Activated T-helper 17 cell treated with anti-CD3 and anti-CD28 coated beads, Interleukin-2, amount 50 U/mL, for 72 hours (primary cell): ENCODE results near the gene ENOX1. TPM values are rescaled to one million over a fixed set of nuclear protein-coding genes. Genes with fewer than 3 reads are reported as not detected.

ENCODE experiments used
- ATAC-seq: fragments of 150-1000 bp; cut with Tn5 transposase; replicated peaks from 2 replicates; pipeline ENCODE4 v1.10.0; 2021; ENCODE audit warnings: mild to moderate bottlenecking, moderate library complexity
- H3K27ac Mint-ChIP-seq: one replicate; pipeline ENCODE4 v1.8.0; 2022; ENCODE audit warnings: mixed read lengths
- H3K27me3 Mint-ChIP-seq: one replicate; pipeline ENCODE4 v1.8.0; 2022; ENCODE audit warnings: mixed read lengths
- H3K36me3 Mint-ChIP-seq: one replicate; pipeline ENCODE4 v1.8.0; 2022; ENCODE audit warnings: low read depth, mild to moderate bottlenecking, mixed read lengths
- H3K4me1 Mint-ChIP-seq: one replicate; pipeline ENCODE4 v1.8.0; 2022; ENCODE audit warnings: mixed read lengths
- H3K4me3 Mint-ChIP-seq: one replicate; pipeline ENCODE4 v1.8.0; 2022; ENCODE audit warnings: mild to moderate bottlenecking, mixed read lengths
- H3K9me3 Mint-ChIP-seq: one replicate; pipeline ENCODE4 v1.8.0; 2022; ENCODE audit warnings: mixed read lengths
- total RNA-seq, 2 donors: library from RNA; stranded (reverse); gene quantifications; one replicate each; pipeline ENCODE4 v1.2.3, GENCODE V29; 2022

Gene ENOX1
- total RNA-seq, 2 donors from 2014 or later, result 1.7 TPM; not detected in 1

DNA sequence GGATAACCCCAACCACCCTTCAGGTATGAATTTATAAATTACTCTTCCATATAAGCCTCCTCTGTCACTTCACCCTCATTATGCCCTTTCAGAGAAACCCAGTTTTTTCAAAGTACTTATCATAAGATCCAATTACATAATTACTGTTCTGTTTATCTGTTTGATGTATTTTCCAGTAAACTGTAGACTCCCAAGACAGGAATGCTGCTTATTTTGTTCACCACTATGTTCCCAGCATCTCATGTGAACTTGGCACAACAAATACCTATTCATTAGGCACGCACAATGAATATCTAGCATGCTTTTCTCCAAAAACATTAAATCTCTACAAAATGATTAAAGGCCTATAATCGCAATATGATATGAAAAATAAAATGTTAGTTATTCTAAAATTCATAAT is 13.2 kb downstream of the ENOX1 start:
- H3K4me1 Mint-ChIP-seq, result no peaks in the 10 kb centered on the region
- H3K36me3 Mint-ChIP-seq, result no peaks in the 10 kb centered on the region
- no peak for ATAC-seq
- H3K9me3 Mint-ChIP-seq, result no peaks in the 10 kb centered on the region
- no peak overlapping the region for H3K27ac Mint-ChIP-seq
- no peak overlapping the region for H3K4me3 Mint-ChIP-seq
- H3K27me3 Mint-ChIP-seq, result peaks cover 19% of the 10 kb centered on the region

DNA sequence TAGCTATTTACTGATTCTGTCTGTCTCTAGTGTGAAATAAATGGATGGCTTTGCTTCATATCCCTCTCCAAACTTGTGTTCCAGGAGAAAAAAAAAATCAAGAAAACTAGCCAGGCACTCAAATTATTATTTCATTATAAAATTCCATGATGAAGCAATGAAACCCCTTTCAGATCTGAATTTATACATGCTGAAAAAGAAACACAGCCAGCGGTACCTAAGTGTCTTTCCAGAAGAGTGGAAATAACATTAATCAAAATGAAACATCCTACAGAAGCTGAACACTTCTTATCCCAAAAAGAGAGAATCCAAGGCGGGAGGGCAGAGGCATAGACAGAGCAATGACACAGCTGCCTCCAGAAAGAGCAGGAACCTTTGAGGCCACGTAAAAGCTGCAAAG is 15.9 kb downstream of the ENOX1 start:
- Mint-ChIP-seq H3K27me3 (peaks cover 11% of the 10 kb centered on the region), H3K4me1 (no peaks in the 10 kb centered on the region), H3K9me3 (no peaks in the 10 kb centered on the region), H3K4me3 (no peak overlapping the region), H3K27ac (no peak overlapping the region), H3K36me3 (no peaks in the 10 kb centered on the region)
- no peak for ATAC-seq

DNA sequence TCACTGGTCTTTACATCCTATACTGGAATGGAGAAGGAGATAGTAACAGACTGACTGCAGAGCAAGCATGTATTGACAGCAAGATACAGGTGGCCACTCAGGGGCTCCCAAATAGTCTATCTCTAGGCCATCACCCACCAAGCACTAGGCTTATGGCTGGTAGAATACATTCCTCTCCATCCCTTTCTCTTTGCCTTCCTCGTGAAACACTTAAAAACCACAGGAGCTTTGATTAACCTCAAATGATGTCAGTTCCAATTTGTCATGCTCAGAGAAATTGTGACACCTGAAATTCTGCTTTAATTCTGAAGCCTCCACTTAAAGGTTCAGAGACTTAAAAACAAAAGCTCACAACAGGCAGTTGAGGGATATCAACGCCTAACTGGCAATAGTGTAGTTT is 17.2 kb downstream of the ENOX1 start:
- no peak for ATAC-seq
- Mint-ChIP-seq H3K27me3 (peaks cover 14% of the 10 kb centered on the region), H3K4me1 (no peaks in the 10 kb centered on the region), H3K9me3 (no peaks in the 10 kb centered on the region), H3K27ac (no peak overlapping the region), H3K36me3 (no peaks in the 10 kb centered on the region), H3K4me3 (no peak overlapping the region)

DNA sequence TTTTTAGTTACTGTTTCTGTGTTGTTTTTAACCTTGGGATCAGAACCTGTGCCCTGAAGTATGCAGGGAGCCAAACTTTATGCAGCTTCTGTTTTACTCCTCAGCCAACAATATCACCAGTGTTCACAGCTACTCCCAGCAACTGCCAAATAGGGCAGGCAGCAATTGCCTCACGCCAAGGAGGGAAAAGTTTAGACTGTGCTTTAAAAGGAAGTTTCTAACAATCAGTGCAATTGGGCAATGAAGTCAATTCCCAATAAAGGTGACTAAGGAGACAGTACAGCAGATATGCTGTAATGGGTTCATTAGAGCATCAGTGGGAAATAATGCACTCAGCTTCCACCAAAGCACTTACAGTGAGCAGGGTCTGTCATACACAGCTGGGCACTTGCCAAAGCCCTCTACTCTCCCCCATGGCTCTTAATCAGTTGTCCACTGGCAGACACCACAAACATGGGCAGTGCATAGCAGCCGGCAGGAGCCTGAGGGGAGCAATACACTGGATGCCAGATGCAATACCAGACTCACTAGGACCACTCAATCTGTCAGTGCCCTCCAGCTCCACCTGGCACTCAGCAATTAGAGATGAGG is 19.3 kb downstream of the ENOX1 start:
- H3K4me3 Mint-ChIP-seq, result no peak overlapping the region
- H3K27ac Mint-ChIP-seq, result no peak overlapping the region
- H3K36me3 Mint-ChIP-seq, result no peaks in the 10 kb centered on the region
- peaks cover 13% of the 10 kb centered on the region for H3K27me3 Mint-ChIP-seq
- H3K9me3 Mint-ChIP-seq, result no peaks in the 10 kb centered on the region
- ATAC-seq, result no peak
- no peaks in the 10 kb centered on the region for H3K4me1 Mint-ChIP-seq

DNA sequence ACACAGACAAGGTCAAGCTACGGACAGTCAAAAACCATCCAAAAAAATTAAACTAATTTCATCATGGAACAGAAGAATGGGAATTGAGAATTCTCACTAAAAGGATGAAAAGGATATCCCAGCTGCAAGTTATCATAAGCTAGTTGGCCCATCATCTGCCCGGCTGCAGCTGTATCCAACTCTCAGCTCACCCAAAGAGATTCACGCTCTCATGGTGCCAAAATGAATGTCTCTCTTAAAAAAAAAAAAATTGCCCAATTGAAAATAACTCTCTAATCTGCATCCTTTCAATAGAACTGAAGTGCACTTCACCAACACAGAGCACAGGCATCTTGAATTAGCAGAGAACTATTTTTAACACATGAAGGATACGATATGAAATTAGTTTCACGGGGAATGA is 20.0 kb downstream of the ENOX1 start:
- Mint-ChIP-seq H3K4me1 (no peaks in the 10 kb centered on the region), H3K36me3 (no peaks in the 10 kb centered on the region), H3K9me3 (no peaks in the 10 kb centered on the region), H3K27ac (no peak overlapping the region), H3K27me3 (peaks cover 17% of the 10 kb centered on the region), H3K4me3 (no peak overlapping the region)
- ATAC-seq, result no peak

DNA sequence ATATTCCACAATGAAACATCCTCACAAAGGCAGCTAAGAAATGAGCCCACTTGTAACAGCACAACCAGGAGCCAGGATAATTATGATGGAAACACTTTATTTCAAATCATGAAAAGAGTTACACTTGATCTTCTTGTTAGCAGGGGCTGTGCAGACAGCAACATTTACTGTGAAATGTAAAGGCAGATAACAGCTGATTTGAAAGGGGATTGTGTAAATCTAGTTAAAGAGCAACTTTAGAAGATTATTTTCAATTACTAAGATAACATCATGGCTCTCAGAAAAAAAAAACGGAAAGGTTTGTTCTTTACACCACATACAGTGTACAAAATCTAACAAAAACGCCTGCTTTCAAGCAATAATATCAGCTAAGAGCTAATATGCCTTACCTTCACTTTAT is 22.4 kb downstream of the ENOX1 start:
- H3K4me3 Mint-ChIP-seq, result no peak overlapping the region
- peaks cover 17% of the 10 kb centered on the region for H3K27me3 Mint-ChIP-seq

DNA sequence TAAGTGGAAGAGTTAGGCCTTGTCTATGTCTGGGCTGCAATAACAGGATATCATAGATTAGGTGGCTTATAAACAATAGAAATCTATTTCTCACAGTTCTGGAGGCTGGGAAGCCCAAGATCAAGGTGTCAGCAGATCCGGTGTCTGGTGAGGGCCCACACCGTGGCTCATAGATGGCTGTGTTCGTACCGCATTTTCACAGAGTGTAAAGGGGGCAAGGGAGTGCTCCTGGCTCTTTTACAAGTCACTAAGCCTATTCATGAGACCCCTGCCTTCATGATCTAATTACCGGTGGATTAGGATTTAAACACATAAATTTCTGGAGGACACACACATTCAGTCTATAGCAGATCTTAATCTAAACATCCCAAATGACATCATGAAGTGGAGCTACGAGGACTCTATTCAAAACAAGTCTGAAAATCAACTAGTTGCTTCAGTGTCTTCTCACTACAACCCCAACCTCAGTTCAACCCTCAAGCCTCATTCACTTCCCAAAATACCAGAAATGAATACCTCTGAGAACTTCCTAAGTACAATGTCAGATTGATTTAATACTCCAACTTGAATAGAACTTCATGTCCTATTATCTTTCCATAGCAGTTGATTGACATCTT is 23.5 kb downstream of the ENOX1 start:
- Mint-ChIP-seq H3K27me3 (peaks cover 17% of the 10 kb centered on the region), H3K4me3 (no peak overlapping the region), H3K36me3 (no peaks in the 10 kb centered on the region), H3K27ac (no peak overlapping the region), H3K4me1 (no peaks in the 10 kb centered on the region), H3K9me3 (no peaks in the 10 kb centered on the region)
- ATAC-seq, result no peak

More for the DNA sequence above, 22.4 kb downstream of the ENOX1 start:
- Mint-ChIP-seq H3K36me3 (no peaks in the 10 kb centered on the region), H3K4me1 (no peaks in the 10 kb centered on the region), H3K9me3 (no peaks in the 10 kb centered on the region), H3K27ac (no peak overlapping the region)
- ATAC-seq, result no peak

DNA sequence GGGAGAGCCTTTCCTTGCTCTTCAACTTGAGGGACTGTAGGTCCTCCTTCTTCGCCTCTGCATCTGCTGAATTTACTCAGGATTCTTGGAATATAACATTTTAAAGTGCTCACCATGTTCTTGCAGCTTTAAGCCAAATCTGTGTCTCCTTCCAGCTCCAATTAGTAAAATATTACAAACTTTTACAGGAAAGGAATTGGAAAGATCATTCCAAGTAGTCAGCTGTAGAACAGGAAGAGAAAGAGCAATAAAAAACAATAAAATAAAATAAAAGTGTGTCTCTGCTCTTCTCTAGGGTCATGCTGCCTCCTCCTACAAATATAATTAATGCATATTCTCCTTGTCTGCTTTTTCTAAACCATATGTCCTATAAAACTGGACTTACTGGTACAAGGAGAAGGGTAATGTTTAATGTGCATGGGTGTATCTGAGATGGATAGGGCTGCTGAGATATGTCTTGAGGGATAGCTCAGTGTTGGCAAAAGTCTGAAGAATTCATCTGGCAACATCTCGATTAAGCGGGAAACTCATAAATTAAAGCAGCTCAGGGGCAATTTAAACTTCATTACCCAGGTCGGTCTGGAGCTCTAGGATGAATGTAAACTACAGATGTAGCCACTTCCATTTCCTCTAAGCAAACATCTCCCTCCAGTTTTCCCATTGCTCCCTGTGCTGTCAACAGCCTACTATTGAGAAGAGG is 25.0 kb downstream of the ENOX1 start:
- Mint-ChIP-seq H3K4me3 (no peak overlapping the region), H3K9me3 (no peaks in the 10 kb centered on the region), H3K4me1 (no peaks in the 10 kb centered on the region), H3K36me3 (no peaks in the 10 kb centered on the region), H3K27me3 (peaks cover 14% of the 10 kb centered on the region), H3K27ac (no peak overlapping the region)
- no peak for ATAC-seq

DNA sequence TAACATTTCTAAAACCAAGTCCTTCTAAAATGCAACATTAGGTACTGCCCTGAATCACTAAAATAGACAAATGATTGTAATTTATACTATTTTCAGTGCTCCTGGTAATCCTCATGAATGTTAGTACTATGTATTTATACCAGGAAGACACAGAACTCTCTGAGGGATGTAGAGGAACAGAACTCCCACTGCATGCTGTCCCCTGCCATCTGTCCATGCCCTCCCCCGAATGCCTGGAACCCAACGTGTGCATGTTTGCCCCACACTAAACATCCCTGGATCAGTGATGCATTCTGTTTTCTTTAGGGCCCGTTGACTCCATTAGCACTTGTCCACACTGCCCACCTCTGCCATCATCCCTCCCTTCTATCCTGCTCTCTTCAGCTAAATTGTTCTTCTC is 26.5 kb downstream of the ENOX1 start:
- no peak overlapping the region for H3K27ac Mint-ChIP-seq
- no peaks in the 10 kb centered on the region for H3K36me3 Mint-ChIP-seq
- peaks cover 12% of the 10 kb centered on the region for H3K27me3 Mint-ChIP-seq
- no peak overlapping the region for H3K4me3 Mint-ChIP-seq
- H3K9me3 Mint-ChIP-seq, result no peaks in the 10 kb centered on the region
- H3K4me1 Mint-ChIP-seq, result no peaks in the 10 kb centered on the region
- ATAC-seq, result no peak

DNA sequence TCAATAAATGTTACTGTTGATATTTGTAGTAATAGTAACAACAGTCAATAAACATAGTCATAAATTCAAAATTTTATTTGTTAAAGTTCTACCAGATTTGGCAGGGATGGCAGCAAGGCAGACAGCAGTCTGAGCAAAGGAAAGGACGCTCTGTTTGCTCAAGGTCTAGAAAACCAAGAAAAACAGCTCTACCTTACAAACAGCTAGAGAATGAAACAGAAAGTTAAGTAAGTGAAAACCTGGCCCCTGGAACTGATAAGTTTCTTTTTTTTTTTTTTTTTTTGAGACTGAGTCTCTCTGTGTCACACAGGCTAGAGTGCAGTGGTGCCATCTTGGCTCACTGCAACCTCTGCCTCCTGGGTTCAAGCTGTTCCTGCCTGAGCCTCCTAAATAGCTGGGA is 27.9 kb downstream of the ENOX1 start:
- Mint-ChIP-seq H3K4me1 (no peaks in the 10 kb centered on the region), H3K27ac (no peak overlapping the region), H3K36me3 (no peaks in the 10 kb centered on the region), H3K9me3 (no peaks in the 10 kb centered on the region), H3K4me3 (no peak overlapping the region), H3K27me3 (peaks cover 10% of the 10 kb centered on the region)
- ATAC-seq, result no peak

DNA sequence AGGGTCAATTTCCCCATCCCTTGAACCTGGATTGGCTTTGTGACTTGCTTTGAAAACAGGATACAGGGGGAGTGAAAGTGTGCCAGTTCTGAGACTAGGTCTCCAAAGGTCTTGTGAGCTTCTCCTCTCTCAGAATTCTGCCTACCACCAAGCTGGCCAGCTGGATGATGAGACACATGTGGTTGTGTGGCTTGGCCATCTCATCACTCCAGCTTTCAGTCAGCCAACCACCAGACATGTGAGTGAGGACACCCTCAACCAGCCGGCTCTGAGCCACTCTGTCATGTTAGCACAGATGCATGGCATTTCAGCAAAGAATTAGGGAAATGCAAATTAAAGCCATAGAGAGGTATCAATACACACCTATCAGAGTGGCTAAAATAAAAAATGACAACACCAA is 29.5 kb downstream of the ENOX1 start:
- H3K4me3 Mint-ChIP-seq, result no peak overlapping the region
- H3K27ac Mint-ChIP-seq, result no peak overlapping the region
- H3K4me1 Mint-ChIP-seq, result no peaks in the 10 kb centered on the region
- no peaks in the 10 kb centered on the region for H3K9me3 Mint-ChIP-seq
- peaks cover 10% of the 10 kb centered on the region for H3K27me3 Mint-ChIP-seq
- H3K36me3 Mint-ChIP-seq, result no peaks in the 10 kb centered on the region
- no peak for ATAC-seq

DNA sequence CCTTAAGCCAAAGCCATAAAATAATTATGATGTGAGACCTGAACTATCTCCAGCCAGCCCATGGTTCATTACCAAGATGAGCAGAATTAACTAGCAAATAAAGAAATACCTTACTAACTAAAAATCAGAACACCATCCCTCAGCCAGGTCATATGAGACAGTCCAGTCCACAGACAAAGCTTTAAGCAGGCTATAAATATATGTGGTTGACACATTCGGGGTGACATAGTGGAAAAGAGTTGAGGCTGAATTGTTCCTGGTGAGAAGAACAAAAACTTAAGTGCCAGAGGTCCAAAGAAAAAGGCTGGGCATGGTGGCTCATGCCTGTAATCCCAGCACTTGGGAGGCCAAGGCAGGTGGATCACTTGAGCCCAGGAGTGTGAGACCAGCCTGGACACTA is 30.9 kb downstream of the ENOX1 start:
- no peak overlapping the region for H3K4me3 Mint-ChIP-seq
- no peak for ATAC-seq

DNA sequence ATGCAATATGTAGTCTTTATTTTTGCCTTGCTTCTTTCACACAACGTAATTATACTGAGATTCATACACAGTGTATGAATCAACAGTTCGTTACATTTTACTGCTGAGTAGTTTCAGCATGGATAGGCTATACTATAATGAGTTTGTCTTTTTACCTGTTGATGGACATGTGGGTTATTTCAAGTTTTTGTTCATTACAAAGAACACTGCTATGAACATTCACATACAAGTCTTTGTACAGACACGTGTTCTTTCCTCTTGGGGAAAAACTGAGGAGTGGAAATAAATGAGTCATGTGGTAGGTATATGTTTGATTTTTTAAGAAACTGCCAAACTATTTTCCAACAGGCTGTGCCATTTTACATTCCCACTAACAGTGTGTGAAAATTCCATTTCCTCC is 35.1 kb downstream of the ENOX1 start:
- Mint-ChIP-seq H3K36me3 (no peaks in the 10 kb centered on the region), H3K9me3 (no peaks in the 10 kb centered on the region), H3K4me1 (no peaks in the 10 kb centered on the region), H3K27me3 (peaks cover 6% of the 10 kb centered on the region), H3K4me3 (no peak overlapping the region), H3K27ac (no peak overlapping the region)
- no peak for ATAC-seq

More for the DNA sequence above, 30.9 kb downstream of the ENOX1 start:
- H3K27ac Mint-ChIP-seq, result no peak overlapping the region
- peaks cover 6% of the 10 kb centered on the region for H3K27me3 Mint-ChIP-seq
- H3K9me3 Mint-ChIP-seq, result no peaks in the 10 kb centered on the region
- H3K4me1 Mint-ChIP-seq, result no peaks in the 10 kb centered on the region
- no peaks in the 10 kb centered on the region for H3K36me3 Mint-ChIP-seq

DNA sequence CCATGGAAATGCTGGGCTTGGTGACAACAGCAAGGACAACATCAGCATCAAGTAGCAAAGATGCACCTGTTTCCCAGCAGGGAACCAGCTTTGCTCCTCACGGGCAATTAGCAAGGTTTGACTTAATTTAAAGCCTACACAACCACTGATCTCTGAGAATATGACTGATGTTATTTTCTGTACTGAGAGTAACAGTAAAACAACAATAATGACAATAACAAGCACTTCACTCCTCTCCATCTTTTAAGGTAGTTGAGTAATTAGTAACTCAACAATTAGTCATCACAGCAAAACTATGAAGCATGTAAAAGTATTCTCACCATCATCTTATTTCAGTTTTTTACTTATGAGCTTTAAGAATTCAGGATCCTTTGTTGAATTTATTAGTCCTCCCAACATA is 37.3 kb downstream of the ENOX1 start:
- H3K36me3 Mint-ChIP-seq, result no peaks in the 10 kb centered on the region
- H3K4me1 Mint-ChIP-seq, result no peaks in the 10 kb centered on the region
- H3K9me3 Mint-ChIP-seq, result peaks cover 3% of the 10 kb centered on the region
- no peak overlapping the region for H3K4me3 Mint-ChIP-seq
- peaks cover 8% of the 10 kb centered on the region for H3K27me3 Mint-ChIP-seq
- no peak overlapping the region for H3K27ac Mint-ChIP-seq
- peak; percentile 37 for ATAC-seq

DNA sequence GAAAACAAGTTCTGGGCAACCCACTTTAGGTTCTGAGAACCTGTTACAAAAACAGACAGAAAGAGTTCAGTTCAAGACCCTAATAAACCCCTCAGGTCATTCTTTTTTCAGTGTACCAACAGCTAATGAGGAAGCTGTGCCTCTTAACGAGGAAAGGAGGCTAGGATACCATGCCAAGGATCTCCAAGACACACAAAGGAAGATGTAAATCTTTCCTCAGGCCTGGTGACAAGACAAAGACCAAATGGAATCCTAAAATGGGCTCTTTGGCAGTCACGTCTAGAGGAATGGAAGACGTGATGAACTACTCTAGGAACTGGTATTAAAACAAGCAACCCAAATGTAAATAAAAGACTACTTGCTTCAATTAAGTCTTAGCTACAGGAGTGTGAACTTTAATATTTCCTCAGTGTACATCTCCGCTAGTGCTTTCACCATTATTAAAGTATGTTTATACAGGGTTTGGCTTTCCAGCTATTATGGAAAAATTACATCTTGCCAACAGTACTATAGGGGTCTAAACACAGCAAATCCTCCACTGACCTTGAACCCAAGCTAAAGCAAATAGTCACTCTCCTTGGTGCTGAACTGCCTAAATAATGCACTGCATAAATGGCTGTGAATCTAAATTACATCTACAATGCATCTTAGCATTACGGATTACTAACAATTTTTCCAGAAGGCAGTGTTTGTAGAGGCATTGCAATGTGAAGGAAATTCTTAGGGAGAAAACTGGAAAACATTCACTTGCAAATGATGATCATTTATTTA is 42.3 kb downstream of the ENOX1 start:
- H3K27ac Mint-ChIP-seq, result no peak overlapping the region
- peaks cover 20% of the 10 kb centered on the region for H3K27me3 Mint-ChIP-seq
- no peak for ATAC-seq
- no peaks in the 10 kb centered on the region for H3K36me3 Mint-ChIP-seq
- no peak overlapping the region for H3K4me3 Mint-ChIP-seq
- H3K4me1 Mint-ChIP-seq, result no peaks in the 10 kb centered on the region
- peaks cover 3% of the 10 kb centered on the region for H3K9me3 Mint-ChIP-seq
